A549 (cell line): Measurements from ENCODE around the gene FGF16. TPM values are rescaled to one million over a fixed set of nuclear protein-coding genes. Genes with fewer than 3 reads are reported as not detected.

ENCODE experiments used
- ATAC-seq, 2 experiments: fragments of 200-7000 bp in 1 of 2; fragments of >200 bp in 1 of 2; cut with Nextera tagmentation in 1 of 2; cut with Tn5 transposase in 1 of 2; 3 replicates each; pipeline versions ENCODE4 v1.8.0 to v1.9.1; 2018 to 2020; ENCODE audit warnings: mild to moderate bottlenecking in 1 of 2, moderate library complexity in 1 of 2
- CTCF ChIA-PET: fragments of 300-600 bp; sonication (Branson Sonifier 250); formaldehyde crosslinking; extraction: SDS; loops from one replicate; lab custom pipeline; 2021; ENCODE audit warnings: antibody characterized with exemption, inconsistent platforms; lab: Yijun Ruan, JAX
- POLR2A ChIA-PET: fragments of 350-600 bp; formaldehyde crosslinking; extraction: SDS; loops from one replicate; lab custom pipeline; 2021; ENCODE audit warnings: antibody characterized with exemption, inconsistent platforms; lab: Yijun Ruan, JAX
- DNase-seq, 2 experiments: peaks; one replicate each; pipeline versions ENCODE4 v3.0.0 to v3.0.0-alpha.2; 2011 to 2016; ENCODE audit warnings: low read depth in 1 of 2, low spot score in 1 of 2
- FAIRE-seq: peaks from 2 replicates; lab custom pipeline; 2011; peaks lifted over from hg19 to GRCh38; lab: Jason Lieb, UNC
- H3K27ac ChIP-seq, 2 experiments: fragments of >200 bp; sonication (Bioruptor Twin); formaldehyde crosslinking; 3 replicates each; pipeline ENCODE4 v1.5.1; 2016 to 2017
- H3K4me1 ChIP-seq: fragments of >200 bp; sonication (Bioruptor Twin); formaldehyde crosslinking; 3 replicates; pipeline ENCODE4 v1.6.1; 2016
- H3K4me2 ChIP-seq: fragments of >200 bp; sonication (Bioruptor Twin); formaldehyde crosslinking; 3 replicates; pipeline ENCODE4 v1.6.1; 2016
- H3K4me3 ChIP-seq: fragments of >200 bp; sonication (Bioruptor Twin); formaldehyde crosslinking; 3 replicates; pipeline ENCODE4 v1.5.1; 2016
- H3K9me3 ChIP-seq: fragments of >200 bp; sonication (Bioruptor Twin); formaldehyde crosslinking; 3 replicates; pipeline ENCODE4 v1.6.1; 2016
- CBX2 ChIP-seq: fragments of 200-600 bp; sonication (generic); IDR thresholded peaks from 2 replicates; pipeline ENCODE4 v1.6.1; 2016; ENCODE audit warnings: low read depth, mild to moderate bottlenecking, borderline replicate concordance
- CEBPB ChIP-seq, 2 experiments: fragments of >200 bp in 1 of 2; sonication (Bioruptor Twin) in 1 of 2; formaldehyde crosslinking in 1 of 2; IDR thresholded peaks; 2 replicates each; pipeline ENCODE4 v1.6.1; 2012 to 2016
- CHD2 ChIP-seq: fragments of 150-350 bp; IDR thresholded peaks from 2 replicates; pipeline ENCODE4 v1.6.1; 2014; ENCODE audit warnings: low read length; ENCODE audit not compliant: partially characterized antibody
- CHD4 ChIP-seq: fragments of 200-600 bp; sonication (generic); IDR thresholded peaks from 2 replicates; pipeline ENCODE4 v1.6.1; 2016; ENCODE audit warnings: antibody characterized with exemption, mild to moderate bottlenecking, borderline replicate concordance
- EHMT2 ChIP-seq: fragments of 200-600 bp; sonication (generic); IDR thresholded peaks from 2 replicates; pipeline ENCODE4 v1.6.1; 2016; ENCODE audit warnings: antibody characterized with exemption, low read depth, mild to moderate bottlenecking, moderate library complexity
- EP300 ChIP-seq, 2 experiments: fragments of >200 bp; sonication (Bioruptor Twin); formaldehyde crosslinking; IDR thresholded peaks; 2 replicates in 1 of 2; 3 replicates in 1 of 2; pipeline ENCODE4 v1.6.1; 2016 to 2017
- FOSL2 ChIP-seq, 2 experiments: fragments of 450-650 bp in 1 of 2; fragments of >200 bp in 1 of 2; sonication (Bioruptor Twin) in 1 of 2; formaldehyde crosslinking; IDR thresholded peaks; 2 replicates each; pipeline versions ENCODE4 v1.5.0 to v1.6.1; 2016 to 2020; ENCODE audit warnings: mild to moderate bottlenecking in 1 of 2, moderate library complexity in 1 of 2
- FOXS1 ChIP-seq: fragments of 250-450 bp; sonication (Bioruptor Pico); IDR thresholded peaks from 2 replicates; pipeline ENCODE4 v1.5.0; 2020; ENCODE audit warnings: mild to moderate bottlenecking, moderate library complexity
- GATA3 ChIP-seq: IDR thresholded peaks from 2 replicates; pipeline ENCODE4 v1.6.1; 2012; ENCODE audit warnings: borderline replicate concordance
- HES2 ChIP-seq: fragments of >200 bp; sonication (Bioruptor Twin); formaldehyde crosslinking; IDR thresholded peaks from 2 replicates; pipeline ENCODE4 v1.6.1; 2016
- HOXB13 ChIP-seq: fragments of 250-450 bp; sonication (Bioruptor Pico); IDR thresholded peaks from 2 replicates; pipeline ENCODE4 v1.5.0; 2020; ENCODE audit warnings: low read depth, mild to moderate bottlenecking, moderate library complexity
- HOXB5 ChIP-seq: fragments of 250-450 bp; sonication (Bioruptor Pico); IDR thresholded peaks from 2 replicates; pipeline ENCODE4 v1.5.0; 2020; ENCODE audit warnings: mild to moderate bottlenecking, moderate library complexity
- JUNB ChIP-seq: fragments of >200 bp; sonication (Bioruptor Twin); formaldehyde crosslinking; IDR thresholded peaks from 2 replicates; pipeline ENCODE4 v1.6.1; 2016
- KDM1A ChIP-seq: fragments of 200-600 bp; sonication (generic); IDR thresholded peaks from 2 replicates; pipeline ENCODE4 v1.6.1; 2016; ENCODE audit warnings: low read depth, mild to moderate bottlenecking
- KDM5A ChIP-seq: fragments of 200-600 bp; sonication (generic); IDR thresholded peaks from 2 replicates; pipeline ENCODE4 v1.6.1; 2016; ENCODE audit warnings: antibody characterized with exemption, mild to moderate bottlenecking
- MAFK ChIP-seq: fragments of 450-650 bp; IDR thresholded peaks from 2 replicates; pipeline ENCODE4 v1.6.1; 2014; ENCODE audit not compliant: partially characterized antibody
- NFE2L2 ChIP-seq: fragments of 150-350 bp; conservative IDR thresholded peaks from 2 replicates; pipeline ENCODE4 v1.6.1; 2014; ENCODE audit warnings: low read length
- NPAS2 ChIP-seq: fragments of 250-450 bp; sonication (Bioruptor Pico); IDR thresholded peaks from 2 replicates; pipeline ENCODE4 v1.8.0; 2022; ENCODE audit warnings: mild to moderate bottlenecking, moderate library complexity, borderline replicate concordance
- NR3C1 ChIP-seq: fragments of >200 bp; sonication (Bioruptor Twin); formaldehyde crosslinking; IDR thresholded peaks from 3 replicates; pipeline ENCODE4 v1.6.1; 2017
- POLR2A ChIP-seq: IDR thresholded peaks from 2 replicates; pipeline ENCODE4 v1.6.1; 2012; ENCODE audit warnings: mild to moderate bottlenecking, low read length
- POLR2AphosphoS2 ChIP-seq: conservative IDR thresholded peaks from 2 replicates; pipeline ENCODE4 v1.6.1; 2012; ENCODE audit warnings: low read length, improper control_type of control experiment, inconsistent platforms
- RAD21 ChIP-seq, 2 experiments: fragments of >200 bp in 1 of 2; sonication (Bioruptor Twin) in 1 of 2; formaldehyde crosslinking in 1 of 2; IDR thresholded peaks in 1 of 2; conservative IDR thresholded peaks in 1 of 2; 2 replicates in 1 of 2; 3 replicates in 1 of 2; pipeline ENCODE4 v1.6.1; 2012 to 2018; ENCODE audit warnings: inconsistent platforms in 1 of 2
- RCOR1 ChIP-seq: fragments of 150-350 bp; IDR thresholded peaks from 2 replicates; pipeline ENCODE4 v1.6.1; 2014; ENCODE audit warnings: antibody characterized with exemption, low read length, low read depth
- REST ChIP-seq: fragments of 200-600 bp; sonication (generic); IDR thresholded peaks from 2 replicates; pipeline ENCODE4 v1.6.1; 2016; ENCODE audit warnings: antibody characterized with exemption, mild to moderate bottlenecking, moderate library complexity
- RNF2 ChIP-seq: fragments of 200-600 bp; sonication (generic); IDR thresholded peaks from 2 replicates; pipeline ENCODE4 v1.6.1; 2016; ENCODE audit warnings: low read depth, mild to moderate bottlenecking, antibody characterized with exemption, moderate library complexity, borderline replicate concordance
- SMC3 ChIP-seq: fragments of >200 bp; sonication (Bioruptor Twin); formaldehyde crosslinking; IDR thresholded peaks from 3 replicates; pipeline ENCODE4 v1.6.1; 2018; ENCODE audit warnings: inconsistent platforms
- SREBF2 ChIP-seq: fragments of 450-650 bp; IDR thresholded peaks from 2 replicates; pipeline ENCODE4 v1.6.1; 2014; ENCODE audit warnings: mild to moderate bottlenecking, moderate library complexity
- TFCP2L1 ChIP-seq: fragments of 250-450 bp; sonication (Bioruptor Pico); IDR thresholded peaks from 2 replicates; pipeline ENCODE4 v1.5.0; 2021; ENCODE audit warnings: mild to moderate bottlenecking
- TP53 ChIP-seq: fragments of 250-450 bp; sonication (Bioruptor Pico); IDR thresholded peaks from 2 replicates; pipeline ENCODE4 v1.5.0; 2021; ENCODE audit warnings: mild to moderate bottlenecking, moderate library complexity
- ZC3H11A ChIP-seq: fragments of 450-650 bp; IDR thresholded peaks from 2 replicates; pipeline ENCODE4 v1.6.1; 2014; ENCODE audit warnings: antibody characterized with exemption, mild to moderate bottlenecking
- ZFP36 ChIP-seq: fragments of 450-650 bp; IDR thresholded peaks from 2 replicates; pipeline ENCODE4 v1.6.1; 2014; ENCODE audit warnings: borderline replicate concordance; ENCODE audit not compliant: partially characterized antibody
- ZNF302 ChIP-seq: fragments of 250-450 bp; sonication (Bioruptor Pico); IDR thresholded peaks from 2 replicates; pipeline ENCODE4 v1.9.0; 2021; ENCODE audit warnings: inconsistent platforms, mild to moderate bottlenecking, moderate library complexity
- WGBS: methylation state at CpG from one replicate; pipeline ENCODE4 v1.1.6; 2017; ENCODE audit errors: missing lambda C conversion rate; 5-methylcytosine and 5-hydroxymethylcytosine counted together
- polyA plus RNA-seq, 4 experiments: library from polyadenylated mRNA; depleted of rRNA in 3 of 4; stranded (reverse); fragments of >200 nt; fragmentation: RNase III in 1 of 4; extraction: RNeasy Plus Mini Kit Qiagen cat#74134 plus additional on column Dnase treatment in 1 of 4; gene quantifications; 2 replicates in 3 of 4; 3 replicates in 1 of 4; pipeline ENCODE4 v1.2.3, GENCODE V29; 2011 to 2017
- TF ChIP-seq, protein P1 (sequence below): fragments of >200 bp; sonication (Bioruptor Twin); formaldehyde crosslinking; IDR thresholded peaks from 3 replicates; pipeline ENCODE4 v1.5.1; 2016

FGF16 gene
- polyA plus RNA-seq, 2 of the 4 experiments (the other 2 are of a cell fraction), result not detected

GRCh38 chrX:77502951-77503525 lies 55.8 kb downstream of the FGF16 start:
- peak in 1 of 2 experiments; percentile 41; a peak in 2 of 6 replicates for ATAC-seq
- CTCF ChIA-PET, result interaction anchor here (0.8 kb wide), 1 partner anchor 526 kb away, joined by 4 read pairs; no protein-coding TSS in a partner anchor
- no peak overlapping the region for H3K27ac ChIP-seq
- DNase-seq, result no peak
- POLR2A ChIA-PET, result no interaction called here
- WGBS, result 26% methylated on average over 2 of the region's 2 CpGs
- no peaks in the 10 kb centered on the region for H3K9me3 ChIP-seq
- no peak overlapping the region for H3K4me3 ChIP-seq
- FAIRE-seq, result no peak
- H3K4me2 ChIP-seq, result no peak overlapping the region
- TF ChIP-seq RAD21 (conservative IDR thresholded peaks at IDR 0.05 in 1 of 2, IDR thresholded peaks at IDR 0.05 in 1 of 2), result no peak
- TF ChIP-seq EP300 (IDR thresholded peaks at IDR 0.05), result no peak
- no peak for TF ChIP-seq HOXB5 (CRISPR knock-in tag)
- no peak for TF ChIP-seq SMC3
- no peak for TF ChIP-seq FOSL2 (IDR thresholded peaks at IDR 0.05)
- no peak for TF ChIP-seq FOSL2 (CRISPR knock-in tag; IDR thresholded peaks at IDR 0.05)
- no peak for TF ChIP-seq CBX2
- TF ChIP-seq, protein P1, sequence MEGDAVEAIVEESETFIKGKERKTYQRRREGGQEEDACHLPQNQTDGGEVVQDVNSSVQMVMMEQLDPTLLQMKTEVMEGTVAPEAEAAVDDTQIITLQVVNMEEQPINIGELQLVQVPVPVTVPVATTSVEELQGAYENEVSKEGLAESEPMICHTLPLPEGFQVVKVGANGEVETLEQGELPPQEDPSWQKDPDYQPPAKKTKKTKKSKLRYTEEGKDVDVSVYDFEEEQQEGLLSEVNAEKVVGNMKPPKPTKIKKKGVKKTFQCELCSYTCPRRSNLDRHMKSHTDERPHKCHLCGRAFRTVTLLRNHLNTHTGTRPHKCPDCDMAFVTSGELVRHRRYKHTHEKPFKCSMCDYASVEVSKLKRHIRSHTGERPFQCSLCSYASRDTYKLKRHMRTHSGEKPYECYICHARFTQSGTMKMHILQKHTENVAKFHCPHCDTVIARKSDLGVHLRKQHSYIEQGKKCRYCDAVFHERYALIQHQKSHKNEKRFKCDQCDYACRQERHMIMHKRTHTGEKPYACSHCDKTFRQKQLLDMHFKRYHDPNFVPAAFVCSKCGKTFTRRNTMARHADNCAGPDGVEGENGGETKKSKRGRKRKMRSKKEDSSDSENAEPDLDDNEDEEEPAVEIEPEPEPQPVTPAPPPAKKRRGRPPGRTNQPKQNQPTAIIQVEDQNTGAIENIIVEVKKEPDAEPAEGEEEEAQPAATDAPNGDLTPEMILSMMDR, result no peak
- TF ChIP-seq POLR2AphosphoS2, result no peak
- TF ChIP-seq TFCP2L1, result no peak
- TF ChIP-seq NPAS2 (CRISPR knock-in tag), result no peak
- TF ChIP-seq POLR2A, result no peak
- TF ChIP-seq KDM1A, result no peak
- TF ChIP-seq SREBF2, result no peak
- no peak for TF ChIP-seq KDM5A
- no peak for TF ChIP-seq HOXB13 (CRISPR knock-in tag)
- no peak for TF ChIP-seq CEBPB (IDR thresholded peaks at IDR 0.05)
- no peak for TF ChIP-seq JUNB
- no peak for TF ChIP-seq ZFP36
- TF ChIP-seq, all 56 proteins: peak for 0
- 0 out of 3 replicates have a peak, but pooled peaks cover 5% of the 10 kb centered on the region for H3K4me1 ChIP-seq

DNA sequence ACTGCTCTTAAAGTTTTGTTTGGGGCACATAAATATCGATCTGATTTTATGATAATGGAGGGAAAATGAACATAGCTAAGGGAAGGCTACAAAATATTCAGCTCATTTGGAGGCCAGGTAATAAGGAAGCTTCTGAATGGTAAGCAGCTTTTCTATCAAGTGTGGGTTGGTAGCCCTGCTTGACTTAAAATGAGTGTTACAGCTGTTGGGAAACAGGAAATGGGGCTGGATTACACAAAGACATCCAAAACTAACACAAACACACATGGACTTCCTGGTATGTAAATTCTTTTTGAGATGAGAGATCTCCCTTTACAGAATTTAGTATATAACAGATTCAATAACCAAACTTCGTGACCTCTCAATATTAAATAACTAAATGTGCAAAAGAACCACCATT lies 58.0 kb downstream of the FGF16 start:
- no peak overlapping the region for H3K4me3 ChIP-seq
- DNase-seq, result no peak
- H3K4me2 ChIP-seq, result no peak overlapping the region
- ChIA-PET CTCF (no interaction called here), POLR2A (no interaction called here)
- H3K9me3 ChIP-seq, result no peaks in the 10 kb centered on the region
- no peak for TF ChIP-seq HES2
- TF ChIP-seq MAFK, result no peak
- no peak for TF ChIP-seq CHD2
- no peak for TF ChIP-seq NPAS2 (CRISPR knock-in tag)
- no peak for TF ChIP-seq EHMT2
- TF ChIP-seq KDM5A, result no peak
- TF ChIP-seq REST, result no peak
- no peak for TF ChIP-seq RCOR1
- no peak for TF ChIP-seq ZC3H11A
- no peak for TF ChIP-seq JUNB
- no peak for TF ChIP-seq NR3C1
- no peak for TF ChIP-seq ZNF302
- TF ChIP-seq FOXS1 (CRISPR knock-in tag), result no peak
- TF ChIP-seq GATA3, result no peak
- TF ChIP-seq RNF2, result no peak
- TF ChIP-seq NFE2L2, result no peak
- no peak for TF ChIP-seq CHD4
- no peak for TF ChIP-seq TP53 (CRISPR knock-in tag)
- H3K27ac ChIP-seq, result no peak overlapping the region
- 94% methylated on average over 2 of the region's 2 CpGs for WGBS
- H3K4me1 ChIP-seq, result 0 out of 3 replicates have a peak, but pooled peaks cover 5% of the 10 kb centered on the region
- no peak for ATAC-seq
- no peak for FAIRE-seq
